LNCAP (cell line): ENCODE measurements around the gene GRK5.

Experiments
- CTCF ChIP-seq: fragments of 450-650 bp; IDR thresholded peaks from 2 replicates; pipeline ENCODE4 v1.5.1; 2017; ENCODE audit warnings: mild to moderate bottlenecking

GRK5 gene

GRCh38 chr10:119443970-119444660, 236.7 kb downstream of the GRK5 start:
- TF ChIP-seq CTCF: no peak

- TF ChIP-seq CTCF: no peak
Measured at GRCh38 chr10:119444866-119445265, 237.5 kb downstream of the GRK5 start.

- peak; percentile 91 for TF ChIP-seq CTCF
Measured at GRCh38 chr10:119445311-119445934, 238.1 kb downstream of the GRK5 start.

GRCh38 chr10:119445935-119446317, 238.6 kb downstream of the GRK5 start:
- TF ChIP-seq CTCF: no peak

GRCh38 chr10:119446441-119447277, 239.3 kb downstream of the GRK5 start:
- TF ChIP-seq CTCF: no peak

- no peak for TF ChIP-seq CTCF
Measured at GRCh38 chr10:119447421-119447820, 240.1 kb downstream of the GRK5 start.

GRCh38 chr10:119447823-119448546, 240.6 kb downstream of the GRK5 start:
- TF ChIP-seq CTCF: no peak
